SH-SY5Y (cell line): ENCODE results near the gene ZSCAN5B.

Source experiments
- GATA2 ChIP-seq: IDR thresholded peaks from 2 replicates; pipeline ENCODE4 v1.6.1; 2011; ENCODE audit warnings: mild to moderate bottlenecking, low read depth, low read length
- GATA3 ChIP-seq: IDR thresholded peaks from 2 replicates; pipeline ENCODE4 v1.6.1; 2011; ENCODE audit warnings: low read depth, mild to moderate bottlenecking, low read length, moderate library complexity

- TF ChIP-seq GATA3 (no peak), GATA2 (no peak)
These were observed 37.8 kb downstream of the ZSCAN5B start for GRCh38 chr19:56159622-56160271.
